ELR (cell line): ENCODE measurements around the gene RPRML.
A peak's percentile ranks its signal among the peaks of the same experiment; 100 is the strongest.
"Not testable (repeated sequence)": the region's sequence is repeated elsewhere in the genome, so short reads cannot be mapped to it uniquely, and the experiment has no call there.

Experiments
- DNase-seq: peaks from one replicate; pipeline ENCODE4 v3.0.0-alpha.2; 2015; ENCODE audit warnings: low read depth

Gene RPRML

DNA sequence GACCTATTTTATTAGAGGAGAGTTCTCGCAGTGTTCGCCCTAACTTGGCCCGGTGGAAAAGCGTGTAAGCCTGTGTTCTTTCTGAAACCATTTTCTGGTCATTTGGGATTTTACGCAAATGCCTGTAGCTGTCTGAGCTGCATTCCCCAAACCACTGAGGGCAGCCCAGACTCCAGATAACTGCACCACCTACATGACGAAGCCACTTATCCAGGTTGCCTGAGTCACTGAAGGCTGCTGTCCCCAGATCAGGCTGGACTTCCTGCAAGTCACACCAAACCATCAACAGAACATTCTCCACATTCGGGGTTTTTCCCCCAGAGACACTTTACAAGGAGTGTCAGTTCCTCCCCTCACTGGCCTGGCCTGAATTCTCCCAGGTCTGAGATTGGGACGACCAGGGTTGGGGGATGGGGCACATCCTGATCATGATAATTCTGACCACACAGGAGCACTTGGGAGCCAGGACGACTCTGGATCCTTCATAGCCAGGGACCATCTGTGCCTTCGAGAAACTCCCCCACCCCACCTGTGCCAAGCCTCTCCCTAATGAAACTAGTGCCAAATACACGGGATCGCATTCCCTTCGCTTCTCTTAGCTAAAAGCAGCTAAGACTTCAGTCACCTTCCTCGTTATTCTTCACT is 2.3 kb downstream of the RPRML start:
- DNase-seq, result peak; percentile 38

DNA sequence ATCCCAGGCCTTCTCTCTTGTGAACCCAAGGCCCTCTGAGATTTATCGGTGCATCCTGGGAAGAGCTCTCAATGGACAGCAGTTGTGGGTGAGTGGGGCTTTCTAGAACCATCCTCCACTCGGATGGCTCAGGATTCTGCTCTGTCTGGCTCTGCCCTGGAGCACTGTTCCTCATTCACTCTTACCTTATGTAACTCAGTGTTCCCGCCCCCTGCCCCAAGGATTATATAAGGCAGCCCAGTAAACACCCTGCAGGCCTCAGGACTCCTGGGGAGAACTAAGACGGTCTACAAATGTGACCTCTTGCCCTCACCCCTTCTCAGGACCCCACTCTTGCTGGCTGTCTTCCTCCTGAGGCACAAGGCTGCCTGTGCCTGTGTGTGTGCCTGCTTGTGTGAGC is 3.8 kb downstream of the RPRML start:
- no peak for DNase-seq

DNA sequence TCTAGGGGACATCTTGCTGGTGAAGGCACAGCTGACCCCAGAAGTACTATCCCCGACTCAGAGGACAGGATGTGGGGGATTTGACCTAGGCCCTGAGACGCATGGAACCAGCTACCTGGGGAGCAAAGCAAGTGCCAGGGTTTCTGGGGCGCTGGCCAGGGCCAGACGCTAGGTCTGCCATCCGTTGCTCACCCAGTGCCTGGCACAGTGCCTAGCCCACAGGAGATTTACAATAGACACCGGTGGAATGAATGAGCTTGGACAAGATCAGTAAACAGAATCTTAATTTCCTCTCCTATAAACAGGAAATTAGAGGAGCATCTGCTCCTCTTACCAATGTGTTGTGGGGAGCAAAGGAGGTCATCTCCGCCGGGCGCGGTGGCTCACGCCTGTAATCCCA is 5.0 kb downstream of the RPRML start:
- DNase-seq, result no peak

DNA sequence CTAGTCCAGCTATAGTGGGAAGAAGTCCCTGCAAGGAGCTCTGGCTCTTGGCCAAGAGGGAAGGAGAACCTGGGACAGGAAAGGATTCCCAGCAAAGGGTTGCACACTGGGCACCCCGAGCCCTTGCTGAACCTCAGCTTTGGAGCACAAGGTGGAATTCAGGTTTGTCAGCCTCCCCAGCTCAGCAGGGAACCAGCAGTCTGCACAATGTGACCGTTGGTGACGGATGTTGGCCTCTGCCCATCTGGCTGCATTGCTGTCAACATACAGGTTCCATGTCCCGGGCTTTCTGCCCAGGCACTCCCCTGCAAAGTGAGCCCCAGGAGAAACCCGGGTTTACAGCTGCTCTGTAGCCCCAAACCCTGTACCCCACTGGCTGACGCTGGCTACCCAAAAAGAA is 6.7 kb downstream of the RPRML start:
- DNase-seq, result no peak

DNA sequence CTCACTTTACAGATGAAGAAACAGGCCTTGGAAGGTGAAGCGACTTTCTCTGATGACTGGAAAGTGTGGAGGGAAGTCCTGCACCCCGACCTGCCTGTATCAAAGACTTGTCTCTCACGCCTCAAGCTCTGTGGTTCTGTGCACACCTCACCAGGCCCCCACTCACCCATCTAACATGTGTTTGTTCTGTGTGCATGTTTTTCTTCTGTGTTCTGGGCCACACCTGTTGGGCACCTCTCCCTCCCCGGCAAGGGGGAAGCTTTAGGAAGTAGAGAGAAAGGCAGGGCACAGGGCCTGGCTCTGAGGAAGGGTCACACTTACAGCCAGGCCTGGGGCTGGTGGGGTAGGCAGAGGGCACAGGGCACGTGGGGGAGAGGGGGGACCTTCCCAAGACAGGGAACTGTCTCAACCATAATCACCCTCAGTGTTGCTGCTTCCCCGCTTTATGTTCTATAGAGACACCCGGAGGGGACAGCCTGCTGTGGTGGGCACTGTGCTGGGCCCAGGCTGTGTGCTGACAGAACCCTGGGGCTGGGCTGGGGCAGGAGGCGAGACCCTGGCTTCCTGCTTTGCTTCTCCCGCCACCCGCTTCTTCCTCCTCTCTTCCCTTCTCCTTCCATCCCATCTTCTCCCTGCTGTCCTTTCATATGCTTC is 7.3 kb downstream of the RPRML start:
- no peak for DNase-seq

DNA sequence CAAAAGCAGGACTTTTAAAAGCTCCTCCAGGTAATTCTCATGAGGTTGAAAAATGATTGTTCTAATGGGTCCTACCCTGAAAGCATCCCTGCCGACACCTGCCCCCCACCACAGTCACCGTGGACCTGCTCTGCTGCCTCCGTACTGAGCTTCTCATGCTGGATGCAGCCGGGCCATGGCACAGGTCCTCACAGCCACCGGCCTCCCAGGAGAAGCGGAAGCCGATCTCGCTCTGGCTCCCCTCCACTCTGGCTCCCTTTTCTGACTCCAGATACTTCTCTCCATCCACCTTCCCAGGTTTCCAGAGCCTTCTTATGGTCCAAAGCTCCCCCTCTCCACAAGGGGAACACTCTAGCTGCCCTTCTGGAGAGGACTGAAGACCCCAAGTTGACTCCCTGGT is 10.2 kb downstream of the RPRML start:
- no peak for DNase-seq

DNA sequence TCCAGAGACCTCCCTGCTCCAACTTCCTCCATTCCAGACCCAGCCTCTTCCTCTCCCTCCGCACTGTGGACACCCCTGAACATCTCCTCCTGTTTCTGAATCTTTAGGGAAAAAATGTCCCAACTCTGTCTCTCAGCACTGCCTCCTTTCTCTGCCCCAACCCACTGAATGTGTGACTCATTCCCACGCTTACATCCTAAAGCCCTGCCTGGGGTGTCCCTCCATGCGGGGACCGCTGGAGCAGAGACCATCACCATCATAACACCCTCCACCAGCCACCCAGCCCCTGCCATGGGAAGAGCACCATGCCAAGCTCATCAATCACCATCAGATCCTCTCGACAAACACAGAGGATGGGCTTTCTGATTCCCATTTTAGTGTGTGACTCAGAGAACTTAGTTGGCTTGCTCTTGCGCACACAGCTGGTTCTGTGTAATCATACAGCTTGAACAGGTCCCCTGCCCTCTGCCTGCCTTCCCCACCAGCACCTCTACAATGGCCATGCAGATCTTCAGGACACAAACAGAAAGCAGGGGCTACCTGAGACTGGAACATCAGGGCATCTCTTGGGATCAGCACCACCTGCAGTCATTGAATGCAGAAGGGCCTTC is 10.7 kb downstream of the RPRML start:
- DNase-seq, result no peak

DNA sequence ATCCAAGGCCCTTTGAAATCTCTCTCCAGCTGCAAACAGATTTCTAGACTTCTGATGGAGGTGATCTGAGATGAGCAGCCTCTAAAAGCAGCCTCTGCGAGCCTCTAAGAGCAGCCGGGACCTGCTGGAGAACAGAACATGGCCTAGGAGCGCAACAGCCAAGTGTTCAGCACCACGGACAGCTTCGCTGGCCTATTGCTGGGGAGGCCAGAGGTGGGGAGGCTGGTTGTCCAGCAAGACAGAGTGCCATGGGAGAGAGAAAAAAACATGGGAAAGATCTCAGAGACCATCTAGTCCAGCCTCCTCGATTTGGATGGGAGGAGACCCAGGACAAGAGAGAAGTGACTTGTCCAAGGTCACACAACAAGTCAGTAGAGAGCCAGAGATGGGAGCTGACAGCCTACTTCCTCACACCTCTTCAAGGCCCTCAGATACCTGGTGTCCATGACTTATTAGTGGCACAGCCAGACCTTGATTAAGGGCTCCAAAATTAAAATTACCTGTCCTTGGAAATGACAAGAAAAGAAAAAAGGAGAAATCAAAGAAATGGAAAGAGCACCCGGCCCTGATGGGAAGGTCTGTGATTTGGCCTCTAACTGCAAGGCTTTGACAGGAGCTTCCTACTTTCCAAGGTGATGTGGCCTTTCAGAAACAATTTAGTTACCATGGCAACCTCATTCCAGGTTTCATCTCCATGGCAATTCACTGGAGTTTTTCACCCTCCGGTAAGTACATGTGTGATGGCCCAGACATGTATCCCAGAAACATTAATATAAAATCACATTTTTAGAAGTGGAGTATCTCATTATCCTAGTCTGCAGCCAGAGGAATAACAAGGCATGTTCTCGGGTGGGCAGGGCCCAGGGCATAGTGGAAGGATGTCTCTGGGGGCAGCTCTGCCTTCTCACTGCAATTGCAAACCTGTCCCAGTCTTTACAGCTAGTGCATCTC is 14.5 kb downstream of the RPRML start:
- DNase-seq, result peak; percentile 40

DNA sequence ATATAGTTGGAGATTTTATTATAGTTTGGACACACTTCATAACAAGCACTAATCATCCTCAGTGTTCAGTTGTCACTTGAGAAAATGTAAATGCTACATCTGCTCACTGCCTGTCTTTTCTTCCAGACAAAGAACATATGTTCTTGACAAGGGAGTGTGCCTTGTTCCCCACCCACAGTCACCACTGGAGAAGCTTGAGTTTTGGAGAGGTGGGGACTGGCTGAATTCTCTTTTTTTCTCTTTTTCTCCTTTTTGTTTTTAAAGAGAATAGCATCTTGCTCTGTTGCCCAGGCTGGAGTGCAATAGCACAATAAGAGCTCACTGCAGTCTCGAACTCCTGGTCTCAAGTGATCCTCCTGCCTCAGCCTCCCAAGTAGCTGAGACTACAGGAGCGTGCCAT is 15.5 kb downstream of the RPRML start:
- no peak for DNase-seq

DNA sequence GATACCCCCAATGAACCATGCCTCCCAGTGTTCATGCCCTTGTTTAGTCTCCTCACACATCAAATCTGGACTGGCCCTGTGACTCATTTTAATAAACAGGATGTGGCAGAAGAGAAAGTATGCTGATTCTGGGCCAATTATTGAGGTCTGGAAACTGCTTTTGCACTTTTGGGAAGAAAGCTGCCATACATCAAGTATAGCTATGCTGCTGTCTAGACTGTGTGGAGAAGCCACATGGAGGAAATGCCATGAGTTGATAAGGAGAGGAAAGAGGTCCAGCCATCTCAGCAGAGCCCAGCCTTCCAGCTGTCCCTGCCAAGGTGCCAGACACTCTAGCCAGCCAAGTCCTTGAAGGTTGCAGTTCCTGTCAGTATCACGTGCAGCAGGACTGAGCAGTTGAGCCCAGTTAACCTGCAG is 16.7 kb downstream of the RPRML start:
- peak; percentile 71 for DNase-seq

DNA sequence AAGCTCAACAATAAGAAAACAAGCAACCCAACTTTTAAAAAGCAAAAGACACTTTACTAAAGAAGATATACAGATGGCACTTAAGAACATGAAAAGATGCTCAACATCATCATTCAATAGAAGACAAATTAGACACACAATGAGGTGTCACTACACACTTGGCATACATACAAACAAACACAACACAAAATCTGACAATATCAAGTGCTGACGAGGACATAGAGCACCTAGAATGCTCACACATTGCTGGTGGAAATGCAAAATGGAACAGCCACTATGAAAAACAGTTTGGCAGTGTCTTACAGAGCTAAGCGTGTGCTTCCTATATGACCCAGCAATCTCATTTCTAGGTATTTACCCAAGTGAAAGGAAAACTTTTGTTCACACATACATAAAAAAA is 18.9 kb downstream of the RPRML start:
- DNase-seq, result no peak

DNA sequence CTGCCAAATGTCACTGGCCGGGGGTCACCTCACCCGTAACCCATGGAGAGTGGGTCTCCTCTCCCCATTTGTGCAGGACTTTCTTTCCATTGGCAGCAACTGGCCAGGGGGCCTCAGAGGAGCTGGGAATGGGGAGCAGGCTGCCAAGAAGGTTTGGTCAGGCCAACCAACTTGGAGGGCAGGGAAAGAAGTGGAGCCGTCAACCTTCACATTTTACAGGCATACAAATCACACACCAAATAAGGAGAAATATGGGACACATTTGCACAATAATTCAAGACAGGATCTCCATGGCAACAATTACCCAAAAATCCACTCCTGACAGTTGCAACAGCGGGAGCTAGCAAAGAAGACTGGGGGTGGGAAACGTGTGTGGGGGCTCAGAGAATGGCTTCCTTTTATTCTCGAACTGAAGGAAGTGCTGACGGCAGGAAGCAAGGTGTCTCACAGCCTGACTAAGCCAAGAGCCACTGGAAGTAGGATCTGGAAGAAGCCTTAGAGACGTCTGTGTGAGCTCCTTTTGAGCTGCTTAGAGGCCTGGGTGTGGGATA is 20.9 kb downstream of the RPRML start:
- no peak for DNase-seq

DNA sequence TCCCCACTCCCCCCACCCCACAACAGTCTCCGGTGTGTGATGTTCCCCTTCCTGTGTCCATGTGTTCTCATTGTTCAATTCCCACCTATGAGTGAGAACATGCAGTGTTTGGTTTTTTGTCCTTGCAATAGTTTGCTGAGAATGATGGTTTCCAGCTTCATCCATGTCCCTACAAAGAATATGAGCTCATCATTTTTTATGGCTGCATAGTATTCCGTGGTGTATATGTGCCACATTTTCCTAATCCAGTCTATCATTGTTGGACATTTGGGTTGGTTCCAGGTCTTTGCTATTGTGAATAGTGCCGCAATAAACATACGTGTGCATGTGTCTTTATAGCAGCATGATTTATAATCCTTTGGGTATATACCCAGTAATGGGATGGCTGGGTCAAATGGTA is 25.9 kb downstream of the RPRML start:
- DNase-seq, result not testable (repeated sequence)

DNA sequence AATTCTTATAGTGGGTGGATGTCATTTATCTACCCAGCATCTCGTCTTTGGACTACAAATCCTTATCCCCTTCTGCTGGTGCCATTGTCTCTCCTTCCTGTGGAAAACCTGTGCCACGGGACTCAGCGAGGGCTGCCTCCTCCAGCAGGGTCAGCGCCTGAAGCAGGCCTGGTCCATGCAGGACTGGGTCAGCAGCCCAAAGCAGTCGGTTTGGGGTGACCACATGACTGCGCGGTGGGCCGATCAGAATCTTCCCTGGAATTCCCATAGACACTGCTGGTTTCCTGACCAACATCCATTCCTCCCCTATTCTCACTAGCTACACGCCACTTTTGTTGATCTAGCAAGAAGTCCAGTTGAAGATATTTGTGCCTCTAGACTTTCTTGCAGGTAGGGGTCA is 26.9 kb downstream of the RPRML start:
- DNase-seq, result no peak

DNA sequence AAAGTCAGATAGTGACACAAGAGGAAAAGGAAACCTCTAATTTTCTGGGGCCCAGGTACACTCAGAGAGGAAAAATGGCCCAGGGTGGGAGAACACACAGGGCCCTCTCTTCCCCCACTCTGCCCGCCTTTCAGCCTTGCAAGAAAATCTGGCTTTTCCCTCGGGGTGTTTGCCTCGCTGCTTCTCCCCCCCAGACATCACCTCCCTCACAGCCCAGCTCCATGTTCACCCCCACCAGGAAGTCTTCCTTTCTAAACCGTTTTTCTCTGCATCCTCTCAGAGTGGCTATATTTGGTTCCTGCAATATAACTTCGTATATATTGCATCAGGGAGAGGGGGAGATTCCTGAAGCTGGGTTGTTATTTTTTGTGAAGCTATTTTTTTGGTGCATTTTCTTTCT is 27.3 kb downstream of the RPRML start:
- no peak for DNase-seq

DNA sequence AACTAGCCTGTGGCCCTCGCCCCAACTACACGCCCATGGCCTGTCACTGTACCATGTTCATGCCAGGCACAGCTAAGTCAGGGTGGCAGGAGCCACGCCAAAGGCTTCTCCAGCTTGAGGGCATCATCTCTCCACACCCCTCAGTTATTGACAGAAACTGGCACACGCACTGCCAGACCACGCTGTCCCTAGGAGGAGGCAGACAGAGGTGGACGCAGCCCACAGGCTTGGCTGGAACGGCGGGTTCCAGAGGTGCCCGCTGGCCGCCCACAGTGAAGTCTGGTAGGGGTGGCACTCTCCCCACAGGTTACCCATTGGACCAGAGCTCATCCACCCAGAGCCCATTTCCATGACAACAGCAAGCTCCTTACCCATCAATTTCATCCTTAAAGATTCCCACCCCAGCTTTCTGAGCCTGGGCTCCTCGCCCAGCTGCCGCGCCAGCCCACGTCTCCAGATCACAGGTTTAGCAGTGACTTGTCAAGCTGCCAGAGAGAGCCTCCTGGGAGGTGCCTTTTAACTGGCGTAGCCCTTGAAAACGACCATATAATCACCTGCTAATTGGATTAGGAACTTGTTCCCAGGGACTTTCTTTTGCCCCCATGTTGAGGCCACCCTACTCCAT is 27.9 kb downstream of the RPRML start:
- DNase-seq, result no peak

DNA sequence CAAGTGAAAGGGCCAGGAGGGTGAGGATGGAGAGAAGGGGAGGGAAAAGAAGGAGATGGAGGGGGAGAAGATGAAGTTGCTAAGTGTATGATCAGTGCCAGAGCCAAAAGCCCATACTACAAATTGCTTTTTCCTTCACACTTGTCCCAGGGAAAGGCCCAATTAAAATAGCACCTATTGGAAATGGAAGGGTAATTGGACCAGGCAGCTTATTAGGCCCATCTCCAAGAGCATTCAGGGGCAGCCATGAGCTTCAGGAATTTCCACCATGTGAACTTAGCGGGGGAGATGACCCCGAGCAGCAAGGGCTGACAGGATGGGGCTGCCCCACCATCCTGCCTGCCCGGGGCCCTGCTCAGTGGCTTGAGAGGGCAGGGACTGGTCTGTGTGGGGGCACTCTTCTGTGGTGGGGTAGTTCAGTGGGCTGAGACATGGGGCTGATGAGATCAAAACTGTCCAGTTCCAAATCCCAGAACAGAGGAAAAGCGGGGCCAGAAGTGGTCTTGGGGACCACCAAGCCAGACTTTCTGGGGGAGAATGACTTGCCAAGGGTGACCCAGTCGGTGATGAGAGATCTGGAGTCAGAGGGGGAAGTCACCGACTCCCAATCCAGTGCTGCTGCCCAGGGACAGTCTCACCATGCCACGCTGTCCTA is 28.6 kb downstream of the RPRML start:
- DNase-seq, result no peak

DNA sequence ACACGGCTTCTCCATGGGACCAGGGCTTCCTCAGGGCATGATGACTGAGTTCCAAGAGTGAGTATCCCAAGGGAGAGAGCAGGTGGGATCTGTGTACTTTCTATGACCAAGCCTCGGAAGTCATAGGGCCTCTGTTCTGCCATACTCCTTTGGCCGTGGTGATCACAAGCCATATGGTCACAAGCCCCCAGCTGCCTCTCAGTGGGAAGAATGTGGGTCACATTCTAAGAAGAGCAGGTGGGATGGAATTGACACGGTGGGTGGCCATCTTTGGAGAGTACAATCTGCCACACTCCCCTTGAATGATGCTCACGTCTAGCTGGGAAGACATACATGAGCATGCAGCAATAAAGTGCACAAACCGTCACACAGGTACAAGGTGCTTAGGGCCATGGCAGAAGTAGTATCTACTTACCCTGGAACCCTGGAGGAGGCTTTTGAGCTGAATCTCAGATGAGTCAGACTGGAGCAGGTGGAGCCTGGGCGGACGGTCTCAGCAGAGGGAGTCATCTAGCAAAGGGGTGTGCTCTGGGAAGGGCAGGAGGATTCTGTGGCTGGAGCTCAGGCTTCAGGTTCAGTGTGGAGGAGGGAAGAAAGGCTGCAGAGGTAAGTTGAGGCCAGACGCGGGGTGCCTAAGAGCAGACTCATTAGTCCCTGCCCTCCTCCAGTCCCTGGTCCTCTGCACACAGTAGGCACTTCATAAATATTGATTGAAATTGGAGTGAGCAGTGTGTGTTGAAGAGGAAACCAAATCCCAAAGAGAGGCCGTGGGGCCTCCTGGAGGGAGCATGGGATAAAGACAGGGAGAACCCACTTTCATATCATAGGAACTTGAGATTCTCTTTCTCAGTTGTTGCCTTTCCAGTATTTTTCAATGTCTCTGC is 29.5 kb downstream of the RPRML start:
- peak; percentile 75 for DNase-seq

DNA sequence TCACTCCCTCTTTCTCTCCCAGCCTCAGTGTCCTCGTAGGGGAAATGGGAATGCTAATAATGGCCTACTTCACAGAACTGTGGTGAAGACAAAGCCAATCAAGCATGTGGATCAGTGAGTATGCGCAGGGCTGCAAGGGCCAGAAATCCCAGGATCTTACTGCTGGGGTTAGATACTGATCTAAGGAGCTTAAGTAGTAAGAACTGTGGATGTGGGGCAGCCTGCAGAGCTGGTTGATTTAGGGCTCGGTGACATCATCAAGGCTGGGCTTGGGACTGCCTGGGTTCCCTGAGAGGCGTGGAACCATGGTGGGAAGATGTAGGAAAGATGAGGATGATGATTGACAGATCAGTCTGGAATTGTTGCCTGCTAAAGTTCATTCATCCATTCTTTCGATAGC is 30.5 kb downstream of the RPRML start:
- DNase-seq, result no peak

DNA sequence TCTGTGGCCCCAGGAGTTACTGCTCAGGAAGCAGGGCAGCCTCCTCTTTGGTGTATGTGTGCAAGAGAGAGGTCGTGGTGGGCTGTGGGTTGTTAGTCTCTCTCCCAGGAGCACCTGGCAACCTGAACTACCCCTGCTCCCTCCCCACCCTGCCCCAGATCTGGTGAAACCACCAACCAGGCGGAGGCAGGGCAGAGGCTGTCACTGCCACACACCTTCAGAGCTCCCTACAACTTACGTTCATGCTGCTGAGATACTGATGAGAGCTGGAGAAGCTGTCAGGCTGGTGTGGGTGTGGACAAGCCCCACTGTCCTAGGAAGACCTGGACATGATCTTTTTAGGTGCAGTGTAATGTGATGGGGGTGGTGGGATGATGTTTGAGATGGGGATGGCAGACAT is 31.8 kb downstream of the RPRML start:
- no peak for DNase-seq
